Neural cell (in vitro differentiated cells): ENCODE data around the gene AURKA. TPM values are rescaled to one million over a fixed set of nuclear protein-coding genes. Genes with fewer than 3 reads are reported as not detected.

ENCODE experiments used
- H2AFZ ChIP-seq: fragments of 200-600, 300-800 bp; sonication (generic), shearing (Covaris generic); 2 replicates; pipeline ENCODE4 v1.6.0; 2014; ENCODE audit warnings: low read depth, mild to moderate bottlenecking, antibody characterized with exemption, low read length, moderate library complexity
- H3F3A ChIP-seq: fragments of 200-600 bp; shearing (Covaris generic); 2 replicates; pipeline ENCODE4 v1.6.1; 2016; ENCODE audit warnings: mild to moderate bottlenecking, moderate library complexity, mixed read lengths, antibody characterized with exemption, low read length; ENCODE audit not compliant: insufficient read depth, poor library complexity, severe bottlenecking
- H3K27ac ChIP-seq: fragments of 200-600, 300-800 bp; sonication (generic), shearing (Covaris generic); 2 replicates; pipeline ENCODE4 v1.5.1; 2014; ENCODE audit warnings: mild to moderate bottlenecking, low read length, moderate library complexity
- H3K27me3 ChIP-seq: fragments of 300-800, 200-600 bp; sonication (generic), shearing (Covaris generic); 2 replicates; pipeline ENCODE4 v1.6.0; 2014; ENCODE audit warnings: mild to moderate bottlenecking, low read depth, low read length, moderate library complexity; ENCODE audit not compliant: insufficient read depth
- H3K36me3 ChIP-seq: fragments of 300-800, 200-600 bp; sonication (generic), shearing (Covaris generic); 2 replicates; pipeline ENCODE4 v1.5.1; 2014; ENCODE audit warnings: mild to moderate bottlenecking, antibody characterized with exemption, low read length, moderate library complexity; ENCODE audit not compliant: insufficient read depth
- H3K4me2 ChIP-seq: fragments of 300-800, 200-600 bp; sonication (generic), shearing (Covaris generic); 2 replicates; pipeline ENCODE4 v1.6.0; 2014; ENCODE audit warnings: mild to moderate bottlenecking, low read length
- H3K4me3 ChIP-seq: fragments of 300-800, 200-600 bp; sonication (generic), shearing (Covaris generic); 2 replicates; pipeline ENCODE4 v1.5.1; 2014; ENCODE audit warnings: mild to moderate bottlenecking, low read length, moderate library complexity
- H3K79me2 ChIP-seq: fragments of 200-600 bp; shearing (Covaris generic); replicated peaks from 2 replicates; pipeline ENCODE4 v1.6.0; 2014; ENCODE audit warnings: mild to moderate bottlenecking, low read length, moderate library complexity; ENCODE audit not compliant: insufficient read depth
- H3K9ac ChIP-seq: fragments of 300-800, 200-600 bp; sonication (generic), shearing (Covaris generic); 2 replicates; pipeline ENCODE4 v1.6.1; 2016; ENCODE audit warnings: mild to moderate bottlenecking, low read length, mixed read lengths
- H3K9me2 ChIP-seq: fragments of 200-600 bp; shearing (Covaris generic); 2 replicates; pipeline ENCODE4 v1.6.1; 2016; ENCODE audit warnings: mild to moderate bottlenecking, low read length, mixed read lengths; ENCODE audit not compliant: insufficient read depth
- H3K9me3 ChIP-seq: fragments of 200-600, 300-800 bp; sonication (generic), shearing (Covaris generic); 2 replicates; pipeline ENCODE4 v1.6.1; 2016; ENCODE audit warnings: mild to moderate bottlenecking, mixed run types, low read length, moderate library complexity, mixed read lengths
- H4K20me1 ChIP-seq: fragments of 200-600 bp; shearing (Covaris generic); 2 replicates; pipeline ENCODE4 v1.6.1; 2016; ENCODE audit warnings: mild to moderate bottlenecking, mixed run types; ENCODE audit not compliant: insufficient read depth
- CTCF ChIP-seq: fragments of 450-650 bp; IDR thresholded peaks from 2 replicates; pipeline ENCODE4 v1.5.1; 2014; ENCODE audit warnings: antibody characterized with exemption, mild to moderate bottlenecking, moderate library complexity; ENCODE audit not compliant: poor library complexity, severe bottlenecking
- EP300 ChIP-seq: fragments of 450-650 bp; conservative IDR thresholded peaks from 2 replicates; pipeline ENCODE4 v1.6.1; 2014; ENCODE audit warnings: antibody characterized with exemption, mild to moderate bottlenecking, moderate library complexity; ENCODE audit not compliant: poor library complexity, severe bottlenecking
- EZH2 ChIP-seq: fragments of 200-600, 300-800 bp; shearing (Covaris generic), sonication (generic); IDR thresholded peaks from 2 replicates; pipeline ENCODE4 v1.6.1; 2014; ENCODE audit warnings: antibody characterized with exemption, low read length, borderline replicate concordance, mild to moderate bottlenecking; ENCODE audit not compliant: insufficient read depth, poor library complexity, severe bottlenecking
- MXI1 ChIP-seq: fragments of 450-650 bp; conservative IDR thresholded peaks from 2 replicates; pipeline ENCODE4 v1.6.1; 2014; ENCODE audit warnings: antibody characterized with exemption, mild to moderate bottlenecking; ENCODE audit not compliant: poor library complexity, severe bottlenecking
- POLR2AphosphoS5 ChIP-seq: IDR thresholded peaks from 2 replicates; pipeline ENCODE4 v1.6.1; 2012
- RAD21 ChIP-seq: fragments of 450-650 bp; conservative IDR thresholded peaks from 2 replicates; pipeline ENCODE4 v1.6.1; 2014; ENCODE audit warnings: antibody characterized with exemption, mild to moderate bottlenecking, moderate library complexity
- SMC3 ChIP-seq: fragments of 450-650 bp; conservative IDR thresholded peaks from 2 replicates; pipeline ENCODE4 v1.6.1; 2014; ENCODE audit warnings: antibody characterized with exemption, mild to moderate bottlenecking, moderate library complexity; ENCODE audit not compliant: poor library complexity
- TAF1 ChIP-seq: IDR thresholded peaks from 2 replicates; pipeline ENCODE4 v1.6.1; 2012; ENCODE audit warnings: low read depth
- polyA plus RNA-seq: library from polyadenylated mRNA; depleted of rRNA; stranded (reverse); fragments of >200 nt; gene quantifications from 2 replicates; pipeline ENCODE4 v1.2.3, GENCODE V29; 2014
- TF ChIP-seq, protein P1 (sequence below): IDR thresholded peaks from 2 replicates; pipeline ENCODE4 v1.6.1; 2012; ENCODE audit warnings: borderline replicate concordance

The AURKA gene
- polyA plus RNA-seq, 1 donor from 2014 or later: 2.5 TPM

DNA sequence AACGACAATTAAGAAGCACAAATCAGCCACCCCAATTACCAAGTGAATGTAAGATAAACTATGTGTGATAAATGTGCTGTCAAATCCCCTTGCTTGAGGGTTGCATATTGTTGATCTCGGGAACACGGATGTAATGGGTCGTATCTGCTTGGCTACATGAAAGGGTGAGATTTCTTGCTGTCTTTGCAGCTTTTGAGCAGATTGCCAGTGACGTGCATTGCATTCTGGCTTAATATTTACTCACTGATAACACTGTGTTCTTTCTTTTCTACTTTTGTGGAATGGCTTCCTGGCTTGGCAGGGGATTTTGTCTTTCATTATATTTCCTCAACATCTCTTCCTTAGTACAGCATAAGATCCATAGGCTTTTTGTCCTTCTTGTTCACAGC is 43.7 kb downstream of the AURKA start:
- Histone ChIP-seq H3K9me3 (no peaks in the 10 kb centered on the region), H3K27ac (no peak overlapping the region), H3K27me3 (peaks cover 11% of the 10 kb centered on the region), H3F3A (no peaks in the 10 kb centered on the region), H3K9me2 (no peaks in the 10 kb centered on the region), H3K4me2 (no peak overlapping the region), H3K79me2 (no peaks in the 10 kb centered on the region), H2AFZ (no peak overlapping the region), H4K20me1 (no peaks in the 10 kb centered on the region), H3K36me3 (no peaks in the 10 kb centered on the region), H3K4me3 (no peak overlapping the region), H3K9ac (no peak overlapping the region)
- TF ChIP-seq CTCF: no peak
- no peak for TF ChIP-seq SMC3
- no peak for TF ChIP-seq TAF1
- TF ChIP-seq EP300: no peak
- TF ChIP-seq MXI1: no peak
- TF ChIP-seq POLR2AphosphoS5: no peak
- no peak for TF ChIP-seq RAD21
- no peak for TF ChIP-seq EZH2

DNA sequence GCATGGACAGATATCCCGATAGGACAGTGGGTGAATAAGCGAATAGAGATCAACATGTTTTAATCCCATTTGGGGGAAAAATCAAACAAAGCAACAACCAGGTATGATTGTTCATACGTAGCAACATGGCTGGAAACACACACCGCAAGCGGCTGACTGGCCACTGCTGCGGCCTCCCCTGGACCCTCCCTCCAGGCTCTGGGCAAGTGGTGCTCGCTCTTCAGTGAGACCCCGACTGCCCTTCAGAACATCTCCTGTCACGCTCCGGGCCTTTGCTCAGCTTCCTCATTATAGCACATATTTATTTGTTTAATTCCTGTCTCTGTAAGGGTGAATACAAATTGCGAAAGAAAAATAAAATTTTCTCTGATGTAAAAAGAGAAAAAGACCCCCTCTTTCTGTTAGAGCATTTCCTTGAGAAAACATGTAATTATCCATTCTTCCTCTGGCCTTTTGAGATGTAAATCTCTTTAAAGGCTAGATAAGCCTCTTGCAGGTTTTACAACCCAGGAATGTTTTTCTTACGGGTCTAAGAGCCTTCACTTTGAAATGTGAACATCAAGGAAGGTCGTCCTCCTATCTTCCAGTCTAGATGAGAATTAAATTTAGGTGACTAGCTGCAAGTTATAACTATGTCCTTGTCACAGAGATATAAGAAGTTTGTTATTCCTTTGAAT is 44.2 kb downstream of the AURKA start:
- no peaks in the 10 kb centered on the region for H3K9me2 ChIP-seq
- no peak overlapping the region for H2AFZ ChIP-seq
- H3K27me3 ChIP-seq: peaks cover 15% of the 10 kb centered on the region
- no peaks in the 10 kb centered on the region for H4K20me1 ChIP-seq
- no peaks in the 10 kb centered on the region for H3K9me3 ChIP-seq
- no peak overlapping the region for H3K4me2 ChIP-seq
- no peaks in the 10 kb centered on the region for H3F3A ChIP-seq
- H3K27ac ChIP-seq: no peak overlapping the region
- no peak overlapping the region for H3K4me3 ChIP-seq
- no peaks in the 10 kb centered on the region for H3K79me2 ChIP-seq
- H3K9ac ChIP-seq: no peak overlapping the region
- no peaks in the 10 kb centered on the region for H3K36me3 ChIP-seq
- TF ChIP-seq MXI1 (no peak), EZH2 (no peak), TAF1 (no peak), POLR2AphosphoS5 (no peak), CTCF (no peak), SMC3 (no peak), EP300 (no peak), RAD21 (no peak)
- TF ChIP-seq, protein P1, sequence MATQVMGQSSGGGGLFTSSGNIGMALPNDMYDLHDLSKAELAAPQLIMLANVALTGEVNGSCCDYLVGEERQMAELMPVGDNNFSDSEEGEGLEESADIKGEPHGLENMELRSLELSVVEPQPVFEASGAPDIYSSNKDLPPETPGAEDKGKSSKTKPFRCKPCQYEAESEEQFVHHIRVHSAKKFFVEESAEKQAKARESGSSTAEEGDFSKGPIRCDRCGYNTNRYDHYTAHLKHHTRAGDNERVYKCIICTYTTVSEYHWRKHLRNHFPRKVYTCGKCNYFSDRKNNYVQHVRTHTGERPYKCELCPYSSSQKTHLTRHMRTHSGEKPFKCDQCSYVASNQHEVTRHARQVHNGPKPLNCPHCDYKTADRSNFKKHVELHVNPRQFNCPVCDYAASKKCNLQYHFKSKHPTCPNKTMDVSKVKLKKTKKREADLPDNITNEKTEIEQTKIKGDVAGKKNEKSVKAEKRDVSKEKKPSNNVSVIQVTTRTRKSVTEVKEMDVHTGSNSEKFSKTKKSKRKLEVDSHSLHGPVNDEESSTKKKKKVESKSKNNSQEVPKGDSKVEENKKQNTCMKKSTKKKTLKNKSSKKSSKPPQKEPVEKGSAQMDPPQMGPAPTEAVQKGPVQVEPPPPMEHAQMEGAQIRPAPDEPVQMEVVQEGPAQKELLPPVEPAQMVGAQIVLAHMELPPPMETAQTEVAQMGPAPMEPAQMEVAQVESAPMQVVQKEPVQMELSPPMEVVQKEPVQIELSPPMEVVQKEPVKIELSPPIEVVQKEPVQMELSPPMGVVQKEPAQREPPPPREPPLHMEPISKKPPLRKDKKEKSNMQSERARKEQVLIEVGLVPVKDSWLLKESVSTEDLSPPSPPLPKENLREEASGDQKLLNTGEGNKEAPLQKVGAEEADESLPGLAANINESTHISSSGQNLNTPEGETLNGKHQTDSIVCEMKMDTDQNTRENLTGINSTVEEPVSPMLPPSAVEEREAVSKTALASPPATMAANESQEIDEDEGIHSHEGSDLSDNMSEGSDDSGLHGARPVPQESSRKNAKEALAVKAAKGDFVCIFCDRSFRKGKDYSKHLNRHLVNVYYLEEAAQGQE: no peak
